Mucosa of rectum (tissue), 2 donors: ENCODE data around the gene B3GNT7.
"Not testable (repeated sequence)": the region's sequence is repeated elsewhere in the genome, so short reads cannot be mapped to it uniquely, and the experiment has no call there.

Source experiments
- H3K27ac ChIP-seq, 2 donors: one replicate each; pipeline ENCODE4 v1.7.0; 2013; ENCODE audit warnings: inconsistent platforms in 2 of 2, low read depth in 2 of 2, low read length in 2 of 2
- H3K27me3 ChIP-seq, 2 donors: one replicate each; pipeline ENCODE4 v1.7.0; 2013; ENCODE audit warnings: low read length in 2 of 2; ENCODE audit not compliant: control insufficient read depth in 2 of 2, insufficient read depth in 2 of 2
- H3K36me3 ChIP-seq, 2 donors: one replicate each; pipeline ENCODE4 v1.7.0; 2013; ENCODE audit warnings: low read length in 2 of 2; ENCODE audit not compliant: control insufficient read depth in 2 of 2, insufficient read depth in 2 of 2
- H3K4me1 ChIP-seq, 2 donors: one replicate each; pipeline ENCODE4 v1.7.0; 2013; ENCODE audit warnings: low read length in 2 of 2, mild to moderate bottlenecking in 1 of 2; ENCODE audit not compliant: control insufficient read depth in 2 of 2, insufficient read depth in 2 of 2
- H3K4me3 ChIP-seq, 2 donors: one replicate each; pipeline ENCODE4 v1.7.0; 2013; ENCODE audit warnings: low read length in 2 of 2
- H3K9ac ChIP-seq, 2 donors: one replicate each; pipeline ENCODE4 v1.7.0; 2013; ENCODE audit warnings: low read length in 2 of 2, low read depth in 1 of 2, mild to moderate bottlenecking in 1 of 2
- H3K9me3 ChIP-seq, 2 donors: one replicate each; pipeline ENCODE4 v1.7.0; 2013; ENCODE audit warnings: low read length in 2 of 2; ENCODE audit not compliant: control insufficient read depth in 2 of 2
- donor health status: healthy.
- donor health status: Normal muscosa, but diverticular disease.

Gene B3GNT7

DNA sequence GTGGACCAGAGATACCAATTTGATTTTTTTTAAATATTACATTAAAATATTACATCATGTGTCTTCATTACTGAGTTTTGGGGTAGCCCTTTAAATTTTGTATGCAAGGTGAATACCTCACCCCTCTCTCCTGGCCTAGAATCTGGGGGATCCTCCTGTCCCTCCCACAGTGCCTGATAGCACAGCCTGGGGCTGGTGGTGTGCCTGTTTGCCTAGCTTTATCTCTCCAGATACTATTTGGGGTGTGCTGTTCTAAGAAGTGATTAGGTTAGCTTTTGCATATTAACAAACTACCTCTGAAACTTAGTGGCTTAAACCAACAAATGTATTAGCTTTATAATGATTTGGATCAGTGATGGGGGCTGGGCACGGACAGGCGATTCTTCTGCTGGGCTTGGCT is 20.7 kb upstream of the B3GNT7 start:
- H3K36me3 ChIP-seq = no peaks in the 10 kb centered on the region
- H3K27ac ChIP-seq = no peak overlapping the region
- H3K9me3 ChIP-seq = no peaks in the 10 kb centered on the region
- H3K9ac ChIP-seq = no peak overlapping the region
- H3K4me3 ChIP-seq = no peak overlapping the region
- H3K4me1 ChIP-seq = peaks cover 12 to 24% of the 10 kb centered on the region in 2 donors
- no peaks in the 10 kb centered on the region for H3K27me3 ChIP-seq

DNA sequence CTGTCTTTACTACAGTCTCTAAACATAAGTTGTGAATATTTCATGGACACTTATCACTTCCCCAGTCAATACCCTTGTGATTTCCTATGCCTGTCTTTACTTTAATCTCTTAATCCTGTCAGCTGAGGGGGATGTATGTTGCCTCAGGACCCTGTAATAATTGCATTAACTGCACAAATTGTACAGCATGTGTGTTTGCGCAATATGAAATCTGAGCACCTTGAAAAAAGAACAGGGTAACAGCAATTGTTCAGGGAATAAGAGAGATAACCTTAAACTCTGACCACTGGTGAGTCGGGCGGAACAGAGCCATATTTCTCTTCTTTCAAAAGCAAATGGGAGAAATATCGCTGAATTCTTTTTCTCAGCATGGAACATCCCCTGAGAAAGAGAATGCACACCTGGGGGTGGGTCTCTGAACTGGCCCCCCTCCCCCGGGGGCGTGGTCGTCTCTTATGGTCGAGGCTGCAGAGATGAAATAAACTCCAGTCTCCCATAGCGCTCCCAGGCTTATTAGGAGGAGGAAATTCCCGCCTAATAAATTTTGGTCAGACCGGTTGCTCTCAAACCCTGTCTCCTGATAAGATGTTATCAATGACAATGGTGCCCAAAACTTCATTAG is 19.4 kb upstream of the B3GNT7 start:
- H3K36me3 ChIP-seq, H3K27me3 ChIP-seq, H3K9ac ChIP-seq, H3K4me3 ChIP-seq, H3K9me3 ChIP-seq, H3K27ac ChIP-seq: not testable (repeated sequence)
- peaks cover 19 to 30% of the 10 kb centered on the region in 2 donors for H3K4me1 ChIP-seq

DNA sequence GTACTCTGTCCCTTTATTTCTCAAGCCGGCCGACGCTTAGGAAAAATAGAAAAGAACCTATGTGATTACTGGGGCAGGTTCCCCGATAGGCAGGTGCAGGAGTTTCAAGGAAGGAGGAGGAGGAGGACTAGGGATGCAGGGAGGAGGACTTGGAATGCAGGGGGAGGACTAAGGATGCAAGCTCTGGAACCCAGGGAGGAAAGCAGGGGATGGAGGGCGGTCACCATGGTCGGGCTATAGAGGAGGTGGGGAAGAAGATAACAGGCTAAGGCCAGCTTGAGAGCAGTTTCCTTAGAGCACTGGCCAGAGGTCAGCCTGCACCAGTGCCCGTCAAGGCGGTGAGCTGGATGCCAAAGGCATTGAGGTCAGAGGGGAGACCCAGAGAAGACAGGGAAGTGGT is 18.7 kb upstream of the B3GNT7 start:
- Histone ChIP-seq H3K4me3 (no peak overlapping the region), H3K36me3 (no peaks in the 10 kb centered on the region), H3K27me3 (no peaks in the 10 kb centered on the region)

DNA sequence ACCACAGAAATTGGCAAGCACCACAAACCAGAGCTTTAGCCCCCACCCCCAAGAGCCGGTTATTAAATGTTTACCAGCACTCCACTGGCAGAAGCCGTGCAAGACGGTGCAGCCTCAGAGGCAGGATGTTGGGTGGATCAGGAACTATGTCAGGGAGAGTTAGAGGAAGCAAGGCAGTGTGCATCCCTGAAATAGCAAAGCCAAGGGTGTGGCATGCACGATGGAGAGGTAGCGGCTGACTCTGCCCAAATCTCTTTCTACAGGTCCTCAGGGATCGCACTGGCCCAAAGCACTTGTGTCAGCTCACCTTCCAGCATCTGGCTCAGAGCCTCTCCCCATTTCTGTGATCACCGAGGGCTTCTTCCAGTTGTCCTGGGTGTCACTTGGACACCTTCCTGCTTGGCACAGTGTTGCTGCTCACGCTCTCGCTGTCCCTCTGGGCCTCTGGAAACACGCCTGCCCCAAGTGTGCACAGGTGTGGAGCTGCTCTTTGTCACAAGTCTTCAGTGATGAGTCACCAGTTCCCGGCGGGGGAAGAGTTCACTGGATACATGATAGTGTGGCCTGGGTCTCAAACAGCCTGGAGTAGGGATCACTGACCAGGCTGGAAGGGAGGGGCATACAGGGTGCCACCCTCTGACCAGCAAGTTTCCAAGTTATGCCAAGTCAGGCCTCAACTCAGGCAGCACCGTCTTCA is 17.3 kb upstream of the B3GNT7 start:
- Histone ChIP-seq H3K27me3 (no peaks in the 10 kb centered on the region), H3K36me3 (no peaks in the 10 kb centered on the region), H3K4me3 (peak overlapping the region in 1 of 2 donors; percentile 27), H3K9ac (peak overlapping the region in 1 of 2 donors; percentile 42), H3K4me1 (peaks cover 22 to 31% of the 10 kb centered on the region in 2 donors), H3K9me3 (no peaks in the 10 kb centered on the region), H3K27ac (peak overlapping the region; percentile 11 to 82)

More for the DNA sequence above, 18.7 kb upstream of the B3GNT7 start:
- Histone ChIP-seq H3K9ac (no peak overlapping the region), H3K27ac (no peak overlapping the region), H3K9me3 (no peaks in the 10 kb centered on the region), H3K4me1 (peaks cover 19 to 30% of the 10 kb centered on the region in 2 donors)

DNA sequence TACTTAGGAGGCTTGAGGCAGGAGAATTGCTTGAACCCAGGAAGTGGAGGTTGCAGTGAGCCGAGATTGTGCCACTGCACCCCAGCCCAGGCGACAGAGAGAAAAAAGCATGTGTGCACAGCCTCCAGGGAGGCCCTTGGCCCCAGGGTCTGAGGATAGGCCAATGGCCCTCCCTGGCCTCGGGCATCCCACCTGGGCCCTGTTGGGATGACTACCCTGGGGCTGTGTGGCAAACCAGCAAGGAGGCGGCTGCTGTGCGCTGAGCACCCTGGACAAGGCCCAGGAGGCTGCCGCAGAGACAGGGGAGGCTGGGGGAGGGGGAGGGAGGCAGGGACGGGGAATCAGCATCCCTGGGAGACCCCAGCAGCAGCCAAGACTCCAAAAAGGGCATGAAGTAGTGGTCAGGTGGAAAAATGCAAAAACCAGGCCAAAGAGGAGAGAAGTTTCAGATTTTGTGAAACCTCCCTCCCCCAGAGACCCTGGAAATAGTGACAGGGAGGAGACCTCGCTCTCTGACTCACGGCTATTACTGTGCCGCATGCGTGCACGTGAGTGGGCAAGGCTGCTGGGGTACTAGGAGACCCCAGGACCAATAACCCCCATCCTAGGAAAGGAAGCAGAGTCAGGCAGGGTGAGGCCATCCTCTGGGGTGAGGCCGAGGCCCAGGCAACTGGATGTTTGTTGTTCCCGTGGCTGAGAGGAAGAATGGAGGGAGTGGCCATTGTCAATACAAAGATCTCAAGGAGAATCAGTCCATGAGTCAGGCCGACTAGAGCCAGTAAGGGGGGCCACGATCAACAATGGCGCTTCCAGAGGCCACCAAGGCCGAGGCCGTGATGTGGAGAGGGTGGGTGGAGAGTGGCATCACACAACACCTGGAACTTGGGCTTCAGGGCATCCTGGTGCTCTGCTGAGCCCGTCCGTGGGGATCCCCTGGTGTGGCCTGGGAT is 16.0 kb upstream of the B3GNT7 start:
- H3K9ac ChIP-seq = peak overlapping the region in 1 of 2 donors; percentile 37
- no peak overlapping the region for H3K4me3 ChIP-seq
- peak overlapping the region; percentile 56 to 83 for H3K27ac ChIP-seq
- no peaks in the 10 kb centered on the region for H3K36me3 ChIP-seq
- H3K4me1 ChIP-seq = peaks cover 30 to 31% of the 10 kb centered on the region in 2 donors
- H3K27me3 ChIP-seq = no peaks in the 10 kb centered on the region
- no peaks in the 10 kb centered on the region for H3K9me3 ChIP-seq

DNA sequence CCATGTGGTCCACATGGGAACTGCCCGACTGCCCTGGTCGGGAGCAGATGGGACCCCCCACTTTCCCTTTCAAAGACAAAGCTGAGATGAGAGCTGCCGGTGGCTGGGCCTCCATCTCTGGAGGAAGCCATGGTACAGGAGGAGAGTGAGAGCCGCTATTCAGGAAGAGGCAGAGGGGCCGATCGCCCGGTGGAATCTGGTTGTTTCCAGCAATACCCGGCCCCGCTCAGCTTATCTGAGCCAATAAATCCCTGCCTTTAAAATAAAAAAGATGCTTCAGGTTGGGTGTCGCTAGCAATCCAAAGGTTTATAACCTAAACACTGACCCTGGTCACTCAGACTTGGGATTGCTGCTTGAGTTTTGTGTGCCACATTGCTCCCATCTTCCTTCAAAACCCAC is 15.2 kb upstream of the B3GNT7 start:
- H3K9me3 ChIP-seq = no peaks in the 10 kb centered on the region
- peak overlapping the region; percentile 56 to 83 for H3K27ac ChIP-seq
- H3K4me3 ChIP-seq = no peak overlapping the region
- H3K36me3 ChIP-seq = no peaks in the 10 kb centered on the region
- H3K9ac ChIP-seq = peak overlapping the region in 1 of 2 donors; percentile 37
- H3K27me3 ChIP-seq = no peaks in the 10 kb centered on the region
- H3K4me1 ChIP-seq = peaks cover 30 to 31% of the 10 kb centered on the region in 2 donors

DNA sequence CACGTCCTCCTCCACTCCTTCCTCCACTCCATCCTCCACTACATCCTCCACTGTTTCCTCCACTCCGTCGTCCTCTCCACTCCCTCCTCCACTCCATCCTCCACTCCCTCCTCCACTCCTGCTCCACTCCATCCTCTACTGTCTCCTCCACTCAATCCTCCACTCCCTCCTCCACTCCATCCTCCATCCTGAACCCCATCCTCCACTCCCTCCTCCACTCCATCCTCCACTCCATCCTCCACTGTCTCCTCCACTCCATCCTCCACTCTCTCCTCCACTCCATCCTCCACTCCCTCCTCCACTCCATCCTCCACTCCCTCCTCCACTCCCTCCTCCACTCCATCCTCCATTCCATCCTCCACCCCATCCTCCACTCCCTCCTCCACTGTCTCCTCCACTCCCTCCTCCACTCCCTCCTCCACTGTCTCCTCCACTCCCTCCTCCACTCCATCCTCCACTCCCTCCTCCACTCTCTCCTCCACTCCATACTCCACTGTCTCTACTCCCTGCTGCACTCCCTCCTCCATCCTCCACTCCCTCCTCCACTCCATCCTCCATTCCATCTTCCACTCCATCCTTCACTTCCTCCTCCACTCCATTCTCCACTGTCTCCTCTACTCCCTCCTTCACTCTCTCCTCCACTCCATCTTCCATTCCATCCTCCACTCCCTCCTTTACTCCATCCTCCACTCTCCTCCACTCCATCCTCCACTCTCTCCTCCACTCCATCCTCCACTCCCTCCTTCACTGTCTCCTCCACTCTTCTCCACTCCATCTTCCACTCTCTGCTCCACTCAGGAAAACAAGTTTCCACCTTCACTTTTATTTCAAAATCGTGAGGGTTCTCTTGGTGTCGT is 14.3 kb upstream of the B3GNT7 start:
- Histone ChIP-seq H3K9me3 (no peaks in the 10 kb centered on the region), H3K4me1 (peaks cover 30 to 31% of the 10 kb centered on the region in 2 donors), H3K27ac (no peak overlapping the region), H3K4me3 (no peak overlapping the region), H3K27me3 (no peaks in the 10 kb centered on the region), H3K9ac (no peak overlapping the region), H3K36me3 (no peaks in the 10 kb centered on the region)

DNA sequence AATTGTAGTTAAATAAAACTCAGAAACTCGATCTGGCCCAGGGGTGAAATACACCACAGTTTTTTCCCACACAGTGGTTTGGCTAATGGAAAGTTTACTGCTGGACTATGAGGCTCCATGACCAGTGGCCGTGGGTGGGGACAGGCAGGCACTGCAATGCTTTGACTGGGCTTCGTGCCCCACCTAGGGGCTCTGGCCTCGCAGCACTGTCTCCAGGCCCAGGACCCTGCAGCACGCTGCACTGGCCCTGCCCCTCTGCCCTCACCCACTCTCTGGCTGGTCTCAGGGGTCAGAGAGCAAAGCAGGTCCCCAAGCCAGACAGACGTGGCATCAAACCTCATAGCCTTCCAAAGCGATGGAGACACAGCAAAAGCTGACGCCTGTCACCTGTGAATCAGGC is 13.4 kb upstream of the B3GNT7 start:
- H3K36me3 ChIP-seq = no peaks in the 10 kb centered on the region
- no peaks in the 10 kb centered on the region for H3K27me3 ChIP-seq
- no peak overlapping the region for H3K4me3 ChIP-seq
- no peak overlapping the region for H3K27ac ChIP-seq
- no peaks in the 10 kb centered on the region for H3K9me3 ChIP-seq
- peaks cover 30 to 31% of the 10 kb centered on the region in 2 donors for H3K4me1 ChIP-seq
- no peak overlapping the region for H3K9ac ChIP-seq

DNA sequence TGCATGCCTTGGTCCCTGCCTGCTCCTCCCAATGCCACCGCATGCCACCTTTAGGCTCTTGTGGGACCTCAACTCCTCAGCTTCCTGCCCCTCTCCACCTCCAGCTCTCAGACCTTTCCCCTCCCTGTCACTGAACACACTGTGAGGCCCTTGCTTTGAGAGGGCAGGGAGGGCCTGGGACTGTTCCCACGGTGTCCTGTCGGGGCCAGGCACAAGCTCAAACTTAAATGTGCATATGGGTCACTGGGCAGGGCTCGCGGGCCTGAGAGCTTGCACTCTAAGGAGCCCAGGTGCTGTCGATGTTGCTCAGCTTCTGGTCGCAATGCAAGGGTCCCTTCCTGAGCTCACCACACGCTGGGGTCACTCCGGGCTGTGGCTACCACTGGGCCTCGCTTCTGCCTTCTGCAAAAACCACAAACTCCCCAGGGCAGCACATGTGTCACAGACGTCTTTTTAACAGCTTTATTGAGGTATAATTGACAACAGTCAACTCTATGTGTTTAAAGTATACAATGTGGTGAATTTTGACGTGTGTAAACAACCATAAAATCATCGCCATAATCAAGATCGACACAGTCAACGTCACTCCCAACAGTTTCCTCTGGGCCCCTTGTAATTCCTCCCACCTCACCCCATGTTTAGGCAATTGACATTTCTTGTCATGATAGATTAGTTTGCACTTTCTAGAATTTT is 11.9 kb upstream of the B3GNT7 start:
- Histone ChIP-seq H3K9ac (peak overlapping the region; percentile 24 to 41), H3K27me3 (no peaks in the 10 kb centered on the region), H3K4me3 (no peak overlapping the region), H3K27ac (peak overlapping the region; percentile 65 to 81), H3K36me3 (no peaks in the 10 kb centered on the region), H3K4me1 (peaks cover 23 to 25% of the 10 kb centered on the region in 2 donors), H3K9me3 (no peaks in the 10 kb centered on the region)
